ENCODE data around the gene RAB27B.

Gene RAB27B

GRCh38 chr18:54828281-54828881 lies at the start of gene RAB27B:
RAB27B (plus strand) TSS chr18:54828477; CDS start chr18:54877586, 49,109 bp downstream.
- no peak for TF ChIP-seq CTCF (IDR thresholded peaks at IDR 0.05; ENCODE audit: low read depth, low read length, missing control alignments)
- in situ Hi-C loops (cut with HindIII; ENCODE audit: low pct_ligation_motif_present, low sequenced_read_pairs): no loop called here
- peak; percentile 88 for DNase-seq
- H3K4me3 ChIP-seq (ENCODE audit: low read depth, low read length): peak within 1 kb of the TSS; percentile 70
- peak within 1 kb of the TSS; percentile 79 for H3K27ac ChIP-seq
- no peaks in the 10 kb centered on the region for H3K27me3 ChIP-seq (replicated peaks)
- no peaks in the 10 kb centered on the region for H3K36me3 ChIP-seq (replicated peaks)

GRCh38 chr18:54780285-54780861 lies 47.9 kb upstream of the RAB27B start:
- in situ Hi-C loops (cut with HindIII; ENCODE audit: low pct_ligation_motif_present, low sequenced_read_pairs): no loop called here
- TF ChIP-seq CTCF (IDR thresholded peaks at IDR 0.05; ENCODE audit: low read depth, low read length, missing control alignments): no peak

GRCh38 chr18:54780970-54781369 lies 47.3 kb upstream of the RAB27B start:
- Histone ChIP-seq H3K27me3 (replicated peaks) (no peaks in the 10 kb centered on the region), H3K36me3 (replicated peaks) (no peaks in the 10 kb centered on the region), H3K27ac (no peak overlapping the region), H3K4me3 (ENCODE audit: low read depth, low read length) (no peak overlapping the region)
- no peak for DNase-seq
- no peak for TF ChIP-seq CTCF (IDR thresholded peaks at IDR 0.05; ENCODE audit: low read depth, low read length, missing control alignments)
- in situ Hi-C loops (cut with HindIII; ENCODE audit: low pct_ligation_motif_present, low sequenced_read_pairs): no loop called here

More at GRCh38 chr18:54780285-54780861, 47.9 kb upstream of the RAB27B start:
- Histone ChIP-seq H3K4me3 (ENCODE audit: low read depth, low read length) (no peak overlapping the region), H3K27me3 (replicated peaks) (no peaks in the 10 kb centered on the region), H3K27ac (no peak overlapping the region), H3K36me3 (replicated peaks) (no peaks in the 10 kb centered on the region)
- no peak for DNase-seq

- no peaks in the 10 kb centered on the region for H3K27me3 ChIP-seq (replicated peaks)
- no peak overlapping the region for H3K4me3 ChIP-seq (ENCODE audit: low read depth, low read length)
- H3K27ac ChIP-seq: no peak overlapping the region
- in situ Hi-C loops (cut with HindIII; ENCODE audit: low pct_ligation_motif_present, low sequenced_read_pairs): no loop called here
- H3K36me3 ChIP-seq (replicated peaks): no peaks in the 10 kb centered on the region
- no peak for TF ChIP-seq CTCF (IDR thresholded peaks at IDR 0.05; ENCODE audit: low read depth, low read length, missing control alignments)
- no peak for DNase-seq
Measured at GRCh38 chr18:54783139-54783538, 45.1 kb upstream of the RAB27B start.

- Histone ChIP-seq H3K36me3 (replicated peaks) (no peaks in the 10 kb centered on the region), H3K27ac (no peak overlapping the region), H3K4me3 (ENCODE audit: low read depth, low read length) (no peak overlapping the region), H3K27me3 (replicated peaks) (no peaks in the 10 kb centered on the region)
- DNase-seq: no peak
- TF ChIP-seq CTCF (IDR thresholded peaks at IDR 0.05; ENCODE audit: low read depth, low read length, missing control alignments): no peak
- in situ Hi-C loops (cut with HindIII; ENCODE audit: low pct_ligation_motif_present, low sequenced_read_pairs): no loop called here
Measured at GRCh38 chr18:54786206-54786605, 42.1 kb upstream of the RAB27B start.

- in situ Hi-C loops (cut with HindIII; ENCODE audit: low pct_ligation_motif_present, low sequenced_read_pairs): no loop called here
- H3K27ac ChIP-seq: no peak overlapping the region
- no peak for DNase-seq
- no peaks in the 10 kb centered on the region for H3K36me3 ChIP-seq (replicated peaks)
- H3K4me3 ChIP-seq (ENCODE audit: low read depth, low read length): no peak overlapping the region
- no peaks in the 10 kb centered on the region for H3K27me3 ChIP-seq (replicated peaks)
- no peak for TF ChIP-seq CTCF (IDR thresholded peaks at IDR 0.05; ENCODE audit: low read depth, low read length, missing control alignments)
Measured at GRCh38 chr18:54787121-54787520, 41.2 kb upstream of the RAB27B start.
